Right renal cortex interstitium (tissue), 3 donors: Measurements from ENCODE around the gene EPS8L1. TPM values are rescaled to one million over a fixed set of nuclear protein-coding genes. Genes with fewer than 3 reads are reported as not detected.

ENCODE experiments used
- DNase-seq, 3 donors: peaks; one replicate each; pipeline ENCODE4 v3.0.0-alpha.2; 2013; ENCODE audit warnings: low read depth in 3 of 3, low spot score in 2 of 3
- polyA plus RNA-seq, 3 donors: library from polyadenylated mRNA; unstranded; fragments of 120-200 nt; gene quantifications; one replicate each; pipeline ENCODE4 v1.2.1, GENCODE V29; 2013; ENCODE audit not compliant: insufficient read length in 3 of 3

The EPS8L1 gene
- polyA plus RNA-seq, 3 donors, result 40.0 to 48.6 (median 47.5) TPM

DNA sequence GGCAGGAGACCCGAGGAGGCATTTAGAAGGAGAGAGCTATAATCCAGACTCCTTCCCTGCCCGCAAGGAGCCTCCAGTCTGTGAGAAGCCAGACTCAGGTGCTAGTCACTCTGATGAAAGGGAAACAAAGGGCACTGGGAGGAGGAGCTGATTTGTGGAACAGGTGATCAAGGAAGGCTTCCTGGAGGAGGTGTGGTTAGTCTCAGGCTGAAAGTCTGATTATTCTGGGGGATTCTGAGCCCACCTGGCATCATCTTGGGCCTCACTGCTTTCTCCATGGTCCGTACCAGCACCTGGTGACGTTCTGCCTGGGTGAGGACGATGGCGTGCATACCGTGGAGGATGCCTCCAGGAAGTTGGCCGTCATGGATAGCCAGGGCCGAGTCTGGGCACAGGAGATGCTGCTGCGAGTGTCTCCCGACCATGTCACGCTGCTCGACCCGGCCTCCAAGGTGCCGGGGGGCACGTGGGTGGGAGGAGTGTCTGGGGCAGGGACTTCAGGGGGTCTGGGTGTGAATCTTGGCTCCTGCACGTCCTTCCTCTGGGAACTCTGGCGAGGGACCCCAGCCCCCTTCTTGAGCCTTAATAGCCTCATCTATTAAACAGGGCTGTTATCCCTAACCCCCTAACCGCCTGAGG, 3.9 kb downstream of the EPS8L1 start:
- no peak for DNase-seq

DNA sequence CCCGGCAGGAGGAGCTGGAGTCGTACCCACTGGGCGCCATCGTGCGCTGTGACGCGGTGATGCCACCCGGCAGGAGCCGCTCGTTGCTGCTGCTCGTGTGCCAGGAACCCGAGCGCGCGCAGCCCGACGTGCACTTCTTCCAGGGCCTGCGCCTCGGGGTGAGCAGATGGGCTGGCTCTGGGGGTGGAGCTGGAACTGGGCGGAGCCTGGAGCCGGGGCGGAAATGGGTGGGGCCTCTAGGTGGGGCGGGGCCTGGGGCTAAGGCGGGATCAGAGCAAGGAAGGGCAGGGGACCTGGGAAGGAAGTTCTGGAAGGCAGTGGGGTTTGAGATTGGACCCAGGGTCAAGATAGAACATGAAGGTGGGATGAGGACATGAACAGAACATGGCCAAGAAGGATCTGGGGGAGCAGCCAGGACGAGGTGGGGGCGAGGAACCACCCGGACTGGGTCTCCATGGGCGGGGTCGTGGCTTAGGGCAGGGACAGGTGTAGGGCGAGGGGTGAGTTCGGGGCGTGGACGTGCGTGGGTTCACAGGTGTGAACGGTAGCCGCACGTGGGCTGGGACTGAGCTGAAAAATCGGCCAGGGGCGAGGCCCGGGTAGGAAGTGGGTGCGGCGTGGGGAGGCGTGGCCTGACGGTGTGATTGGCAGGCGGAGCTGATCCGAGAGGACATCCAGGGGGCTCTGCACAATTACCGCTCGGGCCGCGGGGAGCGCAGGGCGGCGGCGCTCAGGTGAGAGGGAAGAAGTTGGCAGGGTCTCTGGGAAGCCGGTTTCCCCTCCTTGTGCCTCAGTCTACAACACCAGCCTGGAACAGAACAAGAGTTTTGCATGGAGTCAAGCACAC, 4.7 kb downstream of the EPS8L1 start:
- no peak for DNase-seq

DNA sequence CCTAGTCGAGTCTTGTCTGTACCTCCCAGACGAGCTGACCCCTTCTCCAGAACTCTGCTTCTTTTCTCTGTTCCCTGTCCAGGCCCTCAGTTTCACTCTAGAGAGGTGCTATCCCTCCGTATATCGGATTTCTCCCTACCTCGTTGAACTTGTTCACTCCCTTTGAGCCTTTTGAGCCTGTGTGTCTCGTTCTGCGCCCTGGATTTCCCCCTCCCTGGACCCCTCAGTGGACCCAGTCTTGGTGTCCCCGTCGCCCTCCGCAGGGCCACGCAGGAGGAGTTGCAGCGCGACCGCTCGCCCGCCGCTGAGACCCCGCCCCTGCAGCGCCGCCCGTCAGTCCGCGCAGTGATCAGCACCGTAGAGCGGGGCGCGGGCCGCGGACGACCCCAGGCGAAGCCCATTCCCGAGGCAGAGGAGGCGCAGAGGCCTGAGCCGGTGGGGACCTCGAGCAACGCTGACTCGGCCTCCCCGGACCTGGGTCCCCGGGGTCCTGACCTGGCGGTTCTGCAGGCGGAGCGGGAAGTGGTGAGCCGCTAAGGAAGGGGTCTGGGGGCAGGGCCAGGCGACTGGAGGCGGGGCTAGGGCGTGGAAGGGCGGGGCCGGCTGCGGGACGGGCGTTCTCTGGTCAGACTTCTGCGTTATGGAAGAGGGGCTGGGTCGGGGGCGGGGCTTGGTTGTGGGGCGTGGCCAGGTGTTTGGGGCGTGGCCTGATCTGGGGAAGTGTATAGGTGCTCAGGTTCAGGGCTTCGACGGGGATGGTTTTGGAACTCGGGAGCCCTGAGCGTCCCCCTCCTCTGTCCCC, 5.5 kb downstream of the EPS8L1 start:
- DNase-seq, result no peak

DNA sequence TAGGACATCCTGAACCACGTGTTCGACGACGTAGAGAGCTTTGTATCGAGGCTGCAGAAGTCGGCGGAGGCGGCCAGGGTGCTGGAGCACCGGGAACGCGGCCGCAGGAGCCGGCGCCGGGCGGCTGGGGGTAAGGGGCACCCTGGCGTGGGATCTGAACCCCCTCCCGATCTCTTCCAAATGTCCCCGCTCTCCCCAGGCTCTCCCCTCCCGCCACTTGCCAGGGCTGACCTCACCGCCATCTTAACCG, 6.0 kb downstream of the EPS8L1 start:
- no peak for DNase-seq

DNA sequence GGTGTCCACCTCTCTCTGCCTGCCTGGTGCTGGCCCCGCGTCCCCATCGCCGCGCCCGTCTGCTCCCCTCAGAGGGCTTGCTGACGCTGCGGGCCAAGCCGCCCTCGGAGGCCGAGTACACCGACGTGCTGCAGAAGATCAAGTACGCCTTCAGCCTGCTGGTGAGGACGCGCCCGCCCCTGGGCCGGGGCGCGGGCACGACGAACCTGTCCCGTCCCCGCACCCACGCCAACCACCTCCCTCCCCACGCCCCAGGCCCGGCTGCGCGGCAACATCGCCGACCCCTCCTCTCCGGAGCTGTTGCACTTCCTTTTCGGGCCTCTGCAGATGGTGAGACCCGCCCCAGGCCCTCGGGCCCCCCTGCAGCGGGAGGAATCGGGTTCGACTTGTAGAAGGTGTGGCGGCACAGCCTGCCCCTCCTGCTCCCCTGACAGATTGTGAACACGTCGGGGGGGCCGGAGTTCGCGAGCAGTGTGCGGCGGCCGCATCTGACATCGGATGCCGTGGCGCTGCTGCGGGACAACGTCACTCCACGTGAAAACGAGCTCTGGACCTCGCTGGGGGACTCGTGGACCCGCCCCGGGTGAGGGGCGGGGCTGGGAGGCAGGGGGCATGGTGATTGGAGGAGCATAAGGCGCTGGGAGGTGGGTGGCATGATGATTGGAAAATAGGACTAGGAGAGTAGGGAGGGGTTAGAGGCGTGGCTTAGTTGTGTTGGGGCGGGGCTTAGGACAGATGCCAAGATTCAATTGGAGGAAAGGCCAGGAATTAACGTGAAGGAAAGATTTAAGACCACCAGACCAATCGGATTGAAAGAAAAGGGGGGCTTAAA, 6.6 kb downstream of the EPS8L1 start:
- DNase-seq, result no peak

DNA sequence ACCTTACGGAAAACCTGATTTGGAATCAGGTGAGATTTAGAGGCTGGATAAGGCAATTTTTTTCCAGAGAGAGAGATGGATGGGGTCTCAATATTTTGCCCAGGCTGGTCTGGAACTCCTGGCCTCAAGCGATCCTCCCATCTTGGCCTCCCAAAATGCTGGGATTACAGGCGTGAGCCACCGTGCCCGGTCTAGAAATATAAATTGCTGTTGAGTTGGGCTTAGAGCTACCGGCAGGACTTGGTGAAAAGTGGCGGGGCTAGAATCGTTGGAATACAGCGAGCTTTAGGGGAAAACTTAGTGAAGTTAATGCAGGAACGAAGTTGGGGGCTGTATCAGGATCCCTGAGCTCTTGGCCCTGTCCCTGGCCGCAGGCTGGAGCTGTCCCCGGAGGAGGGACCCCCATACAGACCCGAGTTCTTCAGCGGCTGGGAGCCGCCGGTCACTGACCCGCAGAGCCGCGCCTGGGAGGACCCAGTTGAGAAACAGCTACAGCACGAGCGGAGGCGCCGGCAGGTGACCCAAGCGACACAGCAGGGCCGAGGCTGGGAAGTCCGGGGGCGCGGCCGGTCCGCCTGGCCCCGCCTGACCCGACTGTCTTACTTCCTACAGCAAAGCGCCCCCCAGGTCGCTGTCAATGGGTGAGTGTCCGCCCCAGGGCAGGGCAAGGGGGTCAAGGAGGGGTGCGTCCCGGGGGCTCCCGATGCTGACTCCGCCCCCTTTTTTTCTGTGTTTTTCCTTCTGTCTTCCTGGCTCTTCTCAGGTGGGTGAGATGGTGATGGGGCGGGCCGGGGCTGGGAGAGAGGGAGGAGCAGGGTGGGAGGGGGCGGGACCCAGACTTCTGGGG, 7.6 kb downstream of the EPS8L1 start:
- no peak for DNase-seq

DNA sequence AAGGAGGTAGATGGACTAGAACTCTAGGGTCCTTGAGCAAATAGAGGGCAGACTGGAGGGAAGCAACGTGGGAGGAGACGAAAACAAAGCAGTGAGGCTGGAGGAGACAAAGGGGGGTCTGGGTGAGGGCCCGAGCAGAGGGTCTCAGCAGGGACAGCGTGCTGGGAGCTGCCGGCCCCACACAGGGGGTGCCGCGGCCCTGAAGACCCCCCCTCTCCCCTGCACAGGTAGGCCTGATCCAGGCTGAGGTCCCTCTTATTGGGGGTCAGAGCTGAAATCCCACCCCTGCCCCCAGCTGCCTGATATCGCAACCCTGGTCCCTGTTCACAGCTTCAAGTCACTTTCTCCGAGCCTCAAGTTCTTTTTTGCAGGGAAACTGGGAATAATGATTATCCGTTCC, 8.7 kb downstream of the EPS8L1 start:
- DNase-seq, result no peak

DNA sequence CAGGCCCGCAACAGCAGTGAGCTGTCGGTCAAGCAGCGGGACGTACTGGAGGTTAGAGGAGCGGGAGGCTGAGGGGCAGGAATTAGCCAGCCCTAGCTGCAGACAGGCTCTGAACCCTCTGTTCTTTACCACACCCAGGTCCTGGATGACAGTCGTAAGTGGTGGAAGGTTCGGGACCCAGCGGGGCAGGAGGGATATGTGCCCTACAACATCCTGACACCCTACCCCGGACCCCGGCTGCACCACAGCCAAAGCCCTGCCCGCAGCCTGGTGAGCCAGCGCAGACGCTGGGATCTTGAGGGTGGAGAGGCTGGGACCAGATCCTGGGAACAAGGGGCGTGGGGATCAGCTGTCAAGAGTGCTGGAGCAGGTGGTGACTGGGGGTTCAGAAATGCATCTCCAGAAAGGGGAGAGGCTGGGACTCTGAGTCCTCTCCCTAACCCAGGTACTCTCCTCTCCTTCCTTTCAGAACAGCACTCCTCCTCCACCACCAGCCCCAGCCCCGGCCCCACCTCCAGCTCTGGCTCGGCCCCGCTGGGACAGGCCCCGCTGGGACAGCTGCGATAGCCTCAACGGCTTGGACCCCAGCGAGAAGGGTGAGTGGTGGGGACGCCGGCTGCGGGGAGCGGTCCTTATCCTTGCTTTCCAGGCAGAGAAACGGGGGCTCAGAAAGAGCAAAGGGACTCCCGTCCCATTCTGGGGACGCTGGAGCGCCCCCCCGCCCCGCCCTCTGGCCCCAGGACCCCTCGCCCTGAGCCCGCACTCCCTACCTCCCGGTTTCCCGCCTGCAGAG, 10.4 kb downstream of the EPS8L1 start:
- no peak for DNase-seq

DNA sequence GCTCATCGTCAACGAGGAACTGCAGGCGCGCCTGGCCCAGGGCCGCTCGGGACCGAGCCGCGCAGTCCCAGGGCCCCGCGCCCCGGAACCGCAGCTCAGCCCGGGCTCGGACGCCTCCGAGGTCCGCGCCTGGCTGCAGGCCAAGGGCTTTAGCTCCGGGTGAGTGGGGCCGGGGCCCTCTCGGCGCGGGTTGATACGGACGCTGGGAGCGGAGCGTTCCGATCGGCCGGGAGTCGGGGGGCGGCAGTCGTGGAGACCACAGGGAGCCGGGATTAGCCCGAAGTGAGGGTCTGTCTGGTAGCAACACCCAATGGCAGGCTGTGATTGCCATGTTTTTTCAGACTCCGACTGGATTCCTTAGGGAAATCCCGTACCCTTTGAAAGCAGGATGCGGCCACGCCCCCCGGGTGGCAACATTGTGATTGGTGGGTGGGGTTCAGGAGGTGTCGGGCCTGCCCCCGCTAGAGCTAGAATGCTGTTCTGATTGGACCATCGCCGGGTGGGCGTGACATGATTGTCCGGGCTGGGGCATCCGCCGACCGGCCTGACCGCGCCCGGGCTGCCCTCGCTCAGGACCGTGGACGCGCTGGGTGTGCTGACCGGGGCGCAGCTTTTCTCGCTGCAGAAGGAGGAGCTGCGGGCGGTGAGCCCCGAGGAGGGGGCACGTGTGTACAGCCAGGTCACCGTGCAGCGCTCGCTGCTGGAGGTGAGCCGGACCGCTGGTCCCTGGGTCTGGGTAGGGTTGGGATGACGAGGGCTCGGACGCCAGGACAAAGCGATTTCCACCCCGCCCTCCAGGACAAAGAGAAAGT, 11.3 kb downstream of the EPS8L1 start:
- peak in 1 of 3 donors; percentile 81 for DNase-seq

DNA sequence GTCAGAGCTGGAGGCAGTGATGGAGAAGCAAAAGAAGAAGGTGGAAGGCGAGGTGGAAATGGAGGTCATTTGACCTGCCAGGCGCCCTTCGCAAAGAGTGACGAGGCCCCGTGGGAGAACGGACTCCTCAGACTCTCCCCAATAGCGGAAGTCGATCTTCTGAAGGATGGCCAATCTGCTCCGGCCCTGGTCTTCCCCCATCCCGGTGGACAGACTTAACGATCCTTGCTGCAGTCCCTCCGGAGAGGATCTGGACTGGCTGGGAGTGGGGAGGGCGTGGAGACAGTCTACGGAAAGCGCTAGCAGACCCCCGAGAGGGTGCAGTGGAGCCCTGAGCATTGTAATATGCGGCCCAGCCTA, 11.9 kb downstream of the EPS8L1 start:
- DNase-seq, result no peak

DNA sequence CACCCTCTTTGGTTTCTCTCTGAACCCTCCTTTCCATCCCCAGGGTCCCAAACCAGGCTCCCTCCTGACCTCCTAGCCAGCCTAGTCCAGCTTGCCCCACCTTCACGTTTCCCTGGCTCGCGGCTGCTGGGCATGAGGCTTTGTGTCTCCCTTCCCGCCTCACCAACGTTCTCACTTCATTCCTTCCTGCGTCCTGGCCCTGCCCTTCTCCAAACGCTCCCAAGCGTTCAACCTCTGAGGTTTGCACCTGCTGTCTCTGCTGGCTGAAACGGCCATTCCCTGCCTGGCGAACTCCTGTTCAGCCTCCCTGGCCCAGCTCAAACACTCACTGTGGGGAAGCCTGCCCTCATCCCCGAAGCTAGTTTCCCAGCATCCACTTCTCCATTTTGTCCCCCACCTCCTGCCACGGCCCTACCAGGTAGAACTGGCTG, 12.4 kb downstream of the EPS8L1 start:
- no peak for DNase-seq

DNA sequence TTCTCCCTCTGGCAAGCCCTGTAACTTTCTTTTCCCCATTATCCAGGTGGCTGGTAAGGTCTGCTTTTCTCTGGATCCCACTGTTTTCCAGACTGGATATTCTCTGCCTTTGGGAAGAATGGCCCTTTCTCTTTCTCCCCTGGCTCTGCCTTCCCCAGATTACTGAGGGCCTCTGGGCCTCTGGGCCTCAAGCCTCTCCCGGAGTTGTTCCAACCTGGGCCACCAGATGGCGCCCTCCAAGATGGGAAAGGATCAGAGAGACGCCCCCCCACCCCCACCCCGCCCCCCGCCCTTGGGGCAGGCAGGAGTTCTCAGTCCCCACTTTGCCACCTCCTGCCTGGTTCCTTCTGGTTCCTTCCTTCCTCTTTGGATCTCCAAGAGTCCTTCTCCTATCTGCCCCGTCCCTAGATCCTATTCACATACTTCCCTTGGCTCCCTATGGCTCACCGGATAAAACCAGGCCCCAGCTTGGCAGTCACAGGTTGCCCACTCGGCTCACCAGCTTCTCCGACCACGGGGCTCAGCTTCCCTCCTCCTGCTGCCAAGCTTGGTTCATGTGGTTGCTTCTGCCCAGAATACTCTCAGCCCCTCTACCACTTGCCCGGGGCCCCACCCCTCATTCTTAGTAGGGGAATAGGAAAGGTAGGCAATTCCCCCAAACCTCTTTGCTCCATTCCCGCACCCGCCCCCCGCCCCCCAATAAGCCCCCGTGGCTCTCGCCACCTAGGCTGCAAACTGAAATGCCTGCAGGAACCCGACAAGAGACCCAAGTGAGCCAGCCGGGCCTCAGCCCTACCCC, 13.1 kb downstream of the EPS8L1 start:
- DNase-seq, result no peak

DNA sequence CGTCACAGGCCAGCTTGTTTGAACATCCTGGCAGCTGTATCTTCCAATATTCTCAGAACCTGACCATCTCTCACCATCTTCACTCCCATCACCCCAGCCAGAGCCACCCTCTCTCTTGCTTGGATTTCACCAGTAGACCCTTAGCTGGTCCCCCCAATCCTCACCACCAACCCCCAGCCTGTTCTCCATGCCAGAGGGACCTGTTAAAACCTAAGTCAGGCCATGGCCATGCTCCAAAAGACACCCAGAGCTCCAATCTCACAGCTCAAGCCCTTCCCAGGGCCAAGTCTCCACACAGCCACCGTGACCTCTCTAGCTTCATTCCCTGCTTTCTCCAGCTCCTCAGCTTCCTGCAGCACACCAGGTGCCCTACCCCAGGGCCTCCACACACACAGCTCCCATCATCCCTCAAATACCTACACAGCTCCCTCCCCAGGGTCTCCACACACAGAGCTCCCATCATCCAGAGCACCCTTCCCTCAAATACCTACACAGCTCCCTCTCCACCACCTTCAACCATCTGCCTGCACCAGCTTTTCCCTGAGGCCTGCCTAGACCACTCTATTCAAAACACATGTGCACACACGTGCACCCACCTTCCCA, 13.8 kb downstream of the EPS8L1 start:
- DNase-seq, result no peak

DNA sequence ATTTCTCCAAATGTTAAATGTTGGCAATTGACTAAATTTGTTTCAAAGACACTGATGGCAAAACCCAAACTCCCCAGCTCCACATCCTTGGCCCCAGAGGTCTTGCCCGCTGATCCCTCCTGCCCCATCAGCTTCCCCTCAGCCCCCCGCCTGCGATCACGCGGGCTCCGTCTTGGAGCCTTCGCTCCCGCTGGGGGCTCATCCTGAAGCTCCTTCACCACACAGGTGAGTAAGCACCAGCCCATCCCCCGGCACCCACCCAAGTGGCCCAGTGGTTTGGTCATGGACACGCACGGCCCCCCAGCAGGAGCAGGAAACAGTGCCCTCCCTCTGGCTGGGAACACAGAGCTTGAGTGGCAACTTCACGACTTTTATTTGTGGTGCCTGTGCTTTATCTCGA, 14.9 kb downstream of the EPS8L1 start:
- DNase-seq, result no peak

DNA sequence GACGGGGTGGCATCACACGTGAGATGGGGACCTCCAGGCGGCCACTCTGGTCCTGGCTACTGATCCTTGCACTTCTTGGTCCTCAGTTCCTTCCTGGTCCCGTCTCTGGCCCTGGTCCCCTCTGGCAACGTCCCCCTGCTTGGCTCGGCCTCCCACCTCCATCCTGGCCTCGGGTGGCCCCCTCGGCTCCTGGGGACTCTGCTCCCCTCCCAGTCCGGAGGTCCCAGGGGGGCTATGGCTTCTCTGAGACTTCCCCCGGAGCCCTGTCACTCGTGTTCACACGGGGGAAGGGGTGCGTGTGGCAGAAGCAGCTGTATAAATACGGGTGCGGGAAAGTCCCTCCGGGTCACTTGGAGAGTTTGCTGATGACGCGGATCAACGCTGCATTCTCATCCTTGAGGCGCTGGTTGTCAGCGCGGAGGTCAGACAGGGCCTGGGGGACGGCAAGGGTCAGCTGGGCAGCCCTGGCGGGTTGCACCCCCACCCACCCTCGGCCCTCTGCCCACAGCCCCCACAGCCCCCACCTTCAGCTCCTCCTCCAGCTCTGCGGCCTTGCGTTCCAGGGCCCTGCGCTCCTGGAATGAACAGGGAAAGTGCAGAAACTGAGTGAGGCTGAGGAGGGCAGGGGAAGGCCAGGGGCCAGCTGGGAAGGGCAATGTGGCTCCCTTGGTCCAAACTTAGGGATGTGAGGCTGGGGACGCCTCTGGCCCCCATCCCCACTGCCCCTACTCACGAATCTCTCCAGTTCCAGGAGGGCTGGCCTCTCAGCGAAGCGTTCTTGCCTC, 15.6 kb downstream of the EPS8L1 start:
- DNase-seq, result no peak

DNA sequence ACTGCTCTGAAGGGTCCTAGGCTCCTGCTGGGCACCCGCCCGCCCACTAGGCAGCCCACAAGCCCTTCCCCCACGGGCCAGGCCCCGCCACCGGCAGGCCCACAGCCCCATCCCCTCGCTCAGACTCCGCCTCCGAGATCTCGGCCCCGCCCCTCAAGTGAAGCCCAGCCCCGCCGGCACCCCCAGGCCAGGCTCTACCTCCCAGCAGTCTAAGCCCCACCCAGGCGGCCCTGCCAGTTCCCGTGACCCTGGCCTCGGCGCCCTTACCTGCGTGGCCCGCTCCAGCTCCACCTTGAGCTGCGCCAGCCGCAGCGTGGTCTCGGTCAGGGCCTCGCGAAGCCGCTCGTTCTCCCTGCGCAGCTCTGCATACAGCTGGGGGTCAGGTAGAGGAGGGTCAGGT, 16.3 kb downstream of the EPS8L1 start:
- DNase-seq, result no peak
